IPS-NIHi11 (cell line): ENCODE data around the gene PTPRR.
"Not testable (repeated sequence)": the region's sequence is repeated elsewhere in the genome, so short reads cannot be mapped to it uniquely, and the experiment has no call there.

Experiments
- DNase-seq: peaks from one replicate; pipeline ENCODE4 v3.0.0; 2012; ENCODE audit warnings: mixed read lengths, low spot score

Gene PTPRR

GRCh38 chr12:70839544-70839943 is 81.0 kb downstream of the PTPRR start:
- peak; percentile 14 for DNase-seq

GRCh38 chr12:70838127-70838526 is 82.4 kb downstream of the PTPRR start:
- DNase-seq = no peak

GRCh38 chr12:70837026-70837425 is 83.5 kb downstream of the PTPRR start:
- no peak for DNase-seq

- DNase-seq = no peak
These were observed 84.6 kb downstream of the PTPRR start for GRCh38 chr12:70835948-70836347.

- DNase-seq = no peak
These were observed 89.0 kb downstream of the PTPRR start for GRCh38 chr12:70831543-70831942.

GRCh38 chr12:70830221-70831061 is 90.1 kb downstream of the PTPRR start:
- DNase-seq = no peak

GRCh38 chr12:70829070-70829469 is 91.5 kb downstream of the PTPRR start:
- no peak for DNase-seq

GRCh38 chr12:70828351-70828750 is 92.2 kb downstream of the PTPRR start:
- DNase-seq = no peak

- DNase-seq = no peak
These were observed 94.4 kb downstream of the PTPRR start for GRCh38 chr12:70826156-70826555.

GRCh38 chr12:70824511-70824910 is 96.0 kb downstream of the PTPRR start:
- no peak for DNase-seq

GRCh38 chr12:70823182-70823976 is 97.2 kb downstream of the PTPRR start:
- no peak for DNase-seq

GRCh38 chr12:70822412-70822811 is 98.1 kb downstream of the PTPRR start:
- no peak for DNase-seq

GRCh38 chr12:70815971-70816391 is 104.6 kb downstream of the PTPRR start:
- no peak for DNase-seq

- no peak for DNase-seq
These were observed 105.5 kb downstream of the PTPRR start for GRCh38 chr12:70815056-70815455.

- no peak for DNase-seq
These were observed 107.0 kb downstream of the PTPRR start for GRCh38 chr12:70813559-70813958.

- no peak for DNase-seq
These were observed 108.4 kb downstream of the PTPRR start for GRCh38 chr12:70812136-70812535.

- DNase-seq = no peak
These were observed 110.7 kb downstream of the PTPRR start for GRCh38 chr12:70809887-70810286.

- DNase-seq = not testable (repeated sequence)
These were observed 112.5 kb downstream of the PTPRR start for GRCh38 chr12:70807993-70808392.

- DNase-seq = no peak
These were observed 113.7 kb downstream of the PTPRR start for GRCh38 chr12:70806827-70807226.

GRCh38 chr12:70806043-70806442 is 114.5 kb downstream of the PTPRR start:
- DNase-seq = no peak

GRCh38 chr12:70798016-70798783 is 122.3 kb downstream of the PTPRR start:
- no peak for DNase-seq

GRCh38 chr12:70796989-70797388 is 123.5 kb downstream of the PTPRR start:
- DNase-seq = no peak
